Measurements from ENCODE around the gene OXGR1. TPM values are rescaled to one million over a fixed set of nuclear protein-coding genes. Genes with fewer than 3 reads are reported as not detected.

OXGR1 gene
- total RNA-seq, 4 donors from 2014 or later: 0.80 to 12.3 (median 7.2) TPM

DNA sequence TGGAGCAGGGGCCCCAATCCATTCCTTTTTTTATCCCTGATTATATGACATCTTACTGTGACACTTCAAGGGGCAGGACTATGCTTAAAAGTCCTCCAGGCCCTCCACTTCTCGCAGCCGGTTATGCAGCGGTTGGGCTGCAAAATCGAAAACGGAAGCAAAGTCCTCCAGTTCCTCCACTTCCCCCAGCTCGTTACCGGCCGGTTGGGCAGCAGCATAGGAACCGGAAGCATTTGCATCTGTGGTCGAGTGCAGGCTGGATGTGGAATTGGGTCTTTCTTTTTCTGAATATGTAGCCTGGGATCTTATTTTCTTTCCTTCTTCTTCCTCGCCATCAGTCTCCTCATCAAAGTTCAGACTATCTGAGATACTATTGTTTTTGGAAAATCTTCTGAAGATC lies 46.1 kb downstream of the OXGR1 start:
- WGBS, 2 donors: 90 to 94% methylated on average over 11 of the region's 11 CpGs
- TF ChIP-seq CTCF (IDR thresholded peaks at IDR 0.05): no peak
- no peak for TF ChIP-seq POLR2A (IDR thresholded peaks at IDR 0.05)
- intact Hi-C loops (cut with DNase I; ENCODE audit: low total_unique reads): no loop called here
- H3K4me3 ChIP-seq (ENCODE audit: low read depth, poor library complexity, severe bottlenecking): no peak overlapping the region
- no peak for DNase-seq (ENCODE audit: low spot score in 2 of 2)

GRCh38 chr13:96947343-96947910 lies 46.8 kb downstream of the OXGR1 start:
- DNase-seq (ENCODE audit: low spot score in 2 of 2): no peak
- no peak for TF ChIP-seq POLR2A (IDR thresholded peaks at IDR 0.05)
- no peak for TF ChIP-seq CTCF (IDR thresholded peaks at IDR 0.05)
- 92 to 94% methylated on average over 26 to 27 of the region's 27 CpGs for WGBS, 2 donors
- intact Hi-C loops (cut with DNase I; ENCODE audit: low total_unique reads): no loop called here
- no peak overlapping the region for H3K4me3 ChIP-seq (ENCODE audit: low read depth, poor library complexity, severe bottlenecking)

DNA sequence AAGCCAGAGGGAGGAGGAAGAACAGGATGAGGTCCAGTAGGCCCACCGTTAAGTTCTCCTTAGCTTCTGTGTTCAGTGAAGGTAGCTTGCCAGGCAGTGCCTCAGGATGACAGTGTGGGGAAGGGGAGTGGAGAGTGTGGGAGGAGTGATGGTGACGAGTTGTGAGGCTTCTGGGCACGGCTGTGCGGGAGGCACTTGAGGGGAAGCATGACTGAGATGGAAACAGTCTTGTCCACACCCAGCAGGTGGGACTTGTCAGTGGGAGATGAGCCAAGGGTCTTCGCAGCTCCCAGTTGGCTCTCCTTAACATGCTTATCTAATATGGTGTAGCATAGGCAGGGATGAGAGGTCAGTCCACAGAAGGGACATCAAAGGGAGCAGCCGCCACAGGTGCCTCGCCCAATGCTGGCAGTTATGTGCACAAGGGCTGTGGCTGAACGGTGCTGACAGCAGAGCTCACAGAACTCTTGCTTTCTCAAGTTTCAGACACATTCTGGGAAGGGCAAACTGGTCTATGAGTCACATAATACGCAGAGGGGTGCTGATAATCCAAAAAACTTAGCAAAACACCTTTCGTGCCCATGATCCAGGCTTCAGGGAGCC lies 47.5 kb downstream of the OXGR1 start:
- TF ChIP-seq POLR2A (IDR thresholded peaks at IDR 0.05) (no peak), CTCF (IDR thresholded peaks at IDR 0.05) (no peak)
- intact Hi-C loops (cut with DNase I; ENCODE audit: low total_unique reads): no loop called here
- WGBS, 2 donors: 76 to 81% methylated on average over 9 to 10 of the region's 10 CpGs
- no peak overlapping the region for H3K4me3 ChIP-seq (ENCODE audit: low read depth, poor library complexity, severe bottlenecking)
- DNase-seq (ENCODE audit: low spot score in 2 of 2): no peak

GRCh38 chr13:96940961-96941360 lies 53.3 kb downstream of the OXGR1 start:
- TF ChIP-seq CTCF (IDR thresholded peaks at IDR 0.05) (no peak), POLR2A (IDR thresholded peaks at IDR 0.05) (no peak)
- intact Hi-C loops (cut with DNase I; ENCODE audit: low total_unique reads): no loop called here
- WGBS, 2 donors: 72 to 78% methylated on average over 1 of the region's 1 CpG
- H3K4me3 ChIP-seq (ENCODE audit: low read depth, poor library complexity, severe bottlenecking): no peak overlapping the region
- DNase-seq (ENCODE audit: low spot score in 2 of 2): no peak

DNA sequence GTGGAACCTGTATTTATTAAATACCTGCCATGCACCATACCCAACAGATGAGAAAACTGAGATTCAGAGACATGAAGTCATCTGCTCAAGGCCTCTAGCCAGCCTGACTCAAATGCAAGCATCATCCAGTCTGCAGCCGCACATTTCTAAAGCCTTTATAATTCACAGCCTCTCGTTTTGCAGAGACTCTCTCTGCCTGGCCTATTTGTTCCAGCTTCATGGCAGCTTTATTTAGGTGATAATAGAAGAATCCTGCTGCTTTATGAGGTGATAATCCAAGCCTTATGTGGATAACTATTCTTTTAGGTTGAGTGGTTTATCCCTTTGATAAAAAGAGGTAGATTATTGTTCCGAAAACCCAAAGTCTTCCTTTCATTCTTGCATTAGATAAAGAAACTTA lies 58.4 kb downstream of the OXGR1 start:
- H3K4me3 ChIP-seq (ENCODE audit: low read depth, poor library complexity, severe bottlenecking): no peak overlapping the region
- TF ChIP-seq POLR2A (IDR thresholded peaks at IDR 0.05) (no peak), CTCF (IDR thresholded peaks at IDR 0.05) (no peak)
- WGBS, 2 donors: 53 to 79% methylated on average over 3 of the region's 3 CpGs
- DNase-seq (ENCODE audit: low spot score in 2 of 2): no peak
- intact Hi-C loops (cut with DNase I; ENCODE audit: low total_unique reads): no loop called here

Other genes with a start within 250 kb of the OXGR1 start
- gene MBNL2, start 227.9 kb upstream of the OXGR1 start, total RNA-seq: 10 to 100 TPM; 37.6 to 59.5 (median 45.4) TPM